Measurements from ENCODE around the gene BHLHE23.

The BHLHE23 gene

DNA sequence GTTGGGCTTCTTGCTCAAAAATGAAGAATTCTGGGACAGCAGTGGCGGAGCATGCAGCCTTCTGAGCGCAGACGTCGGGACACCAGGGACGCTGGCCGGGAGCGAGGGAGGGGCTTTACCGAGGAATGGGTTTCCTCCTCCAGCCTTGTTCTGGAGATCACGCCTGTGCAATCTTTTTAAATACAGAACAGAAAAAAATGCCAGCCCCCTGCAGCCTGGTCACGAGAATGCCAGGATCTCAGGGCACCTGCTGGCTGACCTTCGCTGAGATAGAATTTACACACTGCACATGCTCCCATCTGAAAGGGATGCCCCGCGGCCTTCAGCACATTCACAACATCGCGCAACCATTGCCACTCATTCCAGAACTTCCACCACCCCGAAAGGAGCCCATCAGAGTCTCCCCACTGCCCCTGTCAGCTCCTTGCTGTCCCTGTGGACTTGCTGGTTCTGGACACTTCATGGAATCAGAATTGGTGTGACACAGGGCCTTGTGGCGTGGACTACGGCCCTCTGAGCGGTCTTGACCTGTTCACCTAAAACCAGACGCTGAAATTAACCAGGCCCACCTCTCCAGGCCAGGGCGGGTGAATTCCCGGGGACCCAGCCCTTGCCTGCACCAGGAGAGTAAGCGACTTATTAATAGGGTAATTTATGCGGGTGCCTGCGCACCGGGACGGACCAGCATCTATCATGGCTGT lies 20.6 kb upstream of the BHLHE23 start:
- no peak for DNase-seq (ENCODE audit: low spot score)
- TF ChIP-seq CTCF (IDR thresholded peaks at IDR 0.05; ENCODE audit: extremely low read depth, insufficient read depth, missing control alignments): no peak
- in situ Hi-C loops (cut with MboI; ENCODE audit: low pct_unique_long_range_greater_than_20kb, low sequenced_read_pairs, unreplicated experiment): no loop called here

GRCh38 chr20:63026582-63027165 lies 19.9 kb upstream of the BHLHE23 start:
- DNase-seq (ENCODE audit: low spot score): no peak
- no peak for TF ChIP-seq CTCF (IDR thresholded peaks at IDR 0.05; ENCODE audit: extremely low read depth, insufficient read depth, missing control alignments)
- in situ Hi-C loops (cut with MboI; ENCODE audit: low pct_unique_long_range_greater_than_20kb, low sequenced_read_pairs, unreplicated experiment): no loop called here

GRCh38 chr20:63025534-63026331 lies 19.0 kb upstream of the BHLHE23 start:
- no peak for DNase-seq (ENCODE audit: low spot score)
- in situ Hi-C loops (cut with MboI; ENCODE audit: low pct_unique_long_range_greater_than_20kb, low sequenced_read_pairs, unreplicated experiment): no loop called here
- TF ChIP-seq CTCF (IDR thresholded peaks at IDR 0.05; ENCODE audit: extremely low read depth, insufficient read depth, missing control alignments): no peak

GRCh38 chr20:63024573-63025392 lies 18.0 kb upstream of the BHLHE23 start:
- no peak for DNase-seq (ENCODE audit: low spot score)
- TF ChIP-seq CTCF (IDR thresholded peaks at IDR 0.05; ENCODE audit: extremely low read depth, insufficient read depth, missing control alignments): no peak
- in situ Hi-C loops (cut with MboI; ENCODE audit: low pct_unique_long_range_greater_than_20kb, low sequenced_read_pairs, unreplicated experiment): no loop called here

- no peak for TF ChIP-seq CTCF (IDR thresholded peaks at IDR 0.05; ENCODE audit: extremely low read depth, insufficient read depth, missing control alignments)
- in situ Hi-C loops (cut with MboI; ENCODE audit: low pct_unique_long_range_greater_than_20kb, low sequenced_read_pairs, unreplicated experiment): no loop called here
- DNase-seq (ENCODE audit: low spot score): no peak
These were observed 17.3 kb upstream of the BHLHE23 start for GRCh38 chr20:63023936-63024571.
